Fibroblast of lung (primary cell): ENCODE data around the gene GNA12.

Experiments
- CTCF ChIP-seq, 2 donors: IDR thresholded peaks in 1 of 2; conservative IDR thresholded peaks in 1 of 2; 1 replicate in 1 of 2; 2 replicates in 1 of 2; pipeline ENCODE4 v1.5.1; 2011 to 2012; ENCODE audit warnings: low read length in 2 of 2, control low read depth in 1 of 2, inconsistent platforms in 1 of 2, low read depth in 1 of 2, mild to moderate bottlenecking in 1 of 2
- EZH2 ChIP-seq: IDR thresholded peaks from 2 replicates; pipeline ENCODE4 v1.5.1; 2012; ENCODE audit warnings: low read length, control low read depth, mild to moderate bottlenecking; ENCODE audit errors: missing control alignments

DNA sequence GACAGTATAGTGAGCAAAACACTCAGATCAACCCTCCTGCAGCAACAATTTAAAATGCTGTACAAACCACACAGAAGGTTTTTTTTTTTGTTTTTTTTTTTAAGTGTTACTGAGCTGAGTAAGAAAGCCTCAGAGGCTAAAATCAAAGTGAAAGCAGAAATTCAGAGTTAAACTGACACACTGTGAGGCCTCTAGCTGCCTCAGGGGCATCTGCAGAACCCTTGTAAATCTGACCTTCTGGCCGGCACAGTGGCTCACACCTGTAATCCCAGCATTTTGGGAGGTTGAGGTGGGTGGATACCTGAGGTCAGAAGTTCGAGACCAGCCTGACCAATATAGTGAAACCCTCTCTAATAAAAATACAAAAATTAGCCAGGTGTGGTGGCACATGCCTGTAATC lies 7.4 kb upstream of the GNA12 start:
- no peak for TF ChIP-seq CTCF (conservative IDR thresholded peaks at IDR 0.05 in 1 of 2, IDR thresholded peaks at IDR 0.05 in 1 of 2; ENCODE audit: low read depth in 1 of 2, low read length in 2 of 2)
- no peak for TF ChIP-seq EZH2
